ENCODE measurements around the gene NMNAT2.

- TF ChIP-seq EZH2 (IDR thresholded peaks at IDR 0.05; ENCODE audit: borderline replicate concordance, low read length), result no peak
- TF ChIP-seq, protein P1, sequence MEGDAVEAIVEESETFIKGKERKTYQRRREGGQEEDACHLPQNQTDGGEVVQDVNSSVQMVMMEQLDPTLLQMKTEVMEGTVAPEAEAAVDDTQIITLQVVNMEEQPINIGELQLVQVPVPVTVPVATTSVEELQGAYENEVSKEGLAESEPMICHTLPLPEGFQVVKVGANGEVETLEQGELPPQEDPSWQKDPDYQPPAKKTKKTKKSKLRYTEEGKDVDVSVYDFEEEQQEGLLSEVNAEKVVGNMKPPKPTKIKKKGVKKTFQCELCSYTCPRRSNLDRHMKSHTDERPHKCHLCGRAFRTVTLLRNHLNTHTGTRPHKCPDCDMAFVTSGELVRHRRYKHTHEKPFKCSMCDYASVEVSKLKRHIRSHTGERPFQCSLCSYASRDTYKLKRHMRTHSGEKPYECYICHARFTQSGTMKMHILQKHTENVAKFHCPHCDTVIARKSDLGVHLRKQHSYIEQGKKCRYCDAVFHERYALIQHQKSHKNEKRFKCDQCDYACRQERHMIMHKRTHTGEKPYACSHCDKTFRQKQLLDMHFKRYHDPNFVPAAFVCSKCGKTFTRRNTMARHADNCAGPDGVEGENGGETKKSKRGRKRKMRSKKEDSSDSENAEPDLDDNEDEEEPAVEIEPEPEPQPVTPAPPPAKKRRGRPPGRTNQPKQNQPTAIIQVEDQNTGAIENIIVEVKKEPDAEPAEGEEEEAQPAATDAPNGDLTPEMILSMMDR (IDR thresholded peaks at IDR 0.05; ENCODE audit: low read length), result no peak
Observed at GRCh38 chr1:183346276-183346732, 71.9 kb downstream of the NMNAT2 start.

Data from OCI-LY1 (cell line).